T-helper 22 cell (primary cell): ENCODE measurements around the gene URAD.
"Not testable (repeated sequence)": the region's sequence is repeated elsewhere in the genome, so short reads cannot be mapped to it uniquely, and the experiment has no call there.

Experiments
- DNase-seq: peaks from one replicate; pipeline ENCODE4 v3.0.0-alpha.2; 2020; ENCODE audit warnings: low read depth

Gene URAD

DNA sequence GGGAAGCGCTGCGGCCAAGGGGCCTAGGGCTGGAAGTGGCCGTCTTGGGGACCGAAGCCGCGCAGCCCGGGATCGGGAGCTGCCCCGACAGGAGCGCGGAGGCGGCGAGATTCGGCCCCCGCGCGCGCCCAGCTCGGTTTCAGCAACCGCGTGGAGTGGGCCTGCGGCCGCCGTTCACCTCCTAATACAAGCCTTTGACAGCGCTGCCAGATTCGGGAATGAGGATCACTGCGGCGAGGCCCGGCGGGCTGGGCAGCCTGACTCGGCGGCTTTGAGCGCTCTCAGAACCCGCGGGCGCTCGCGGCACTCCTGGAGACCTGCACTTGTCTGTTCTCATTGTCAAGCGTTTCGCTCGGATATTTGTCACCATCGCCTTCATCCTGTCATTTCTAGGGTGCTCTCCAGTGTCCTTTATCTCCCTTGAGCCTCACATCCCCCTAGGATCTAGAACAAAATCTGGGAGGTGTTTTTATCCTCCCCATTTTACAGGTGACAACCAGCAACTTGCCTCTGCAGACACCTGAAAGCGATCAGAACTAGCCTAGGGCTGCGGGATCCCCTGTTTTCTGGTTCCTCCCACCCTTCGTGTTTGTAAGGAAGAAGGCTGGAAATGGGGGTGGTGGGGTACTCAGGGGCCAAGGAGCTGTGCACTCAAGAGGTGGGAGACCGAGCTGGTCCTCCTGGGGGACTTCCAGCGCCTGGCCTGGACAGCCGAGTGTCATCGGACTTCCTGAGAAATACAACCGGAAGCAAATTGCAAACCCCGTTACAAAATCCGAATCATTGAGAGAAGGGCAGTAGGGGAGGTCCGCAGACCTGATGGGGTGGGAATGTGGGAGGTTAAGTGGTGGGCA, 17.9 kb downstream of the URAD start:
- DNase-seq = no peak

DNA sequence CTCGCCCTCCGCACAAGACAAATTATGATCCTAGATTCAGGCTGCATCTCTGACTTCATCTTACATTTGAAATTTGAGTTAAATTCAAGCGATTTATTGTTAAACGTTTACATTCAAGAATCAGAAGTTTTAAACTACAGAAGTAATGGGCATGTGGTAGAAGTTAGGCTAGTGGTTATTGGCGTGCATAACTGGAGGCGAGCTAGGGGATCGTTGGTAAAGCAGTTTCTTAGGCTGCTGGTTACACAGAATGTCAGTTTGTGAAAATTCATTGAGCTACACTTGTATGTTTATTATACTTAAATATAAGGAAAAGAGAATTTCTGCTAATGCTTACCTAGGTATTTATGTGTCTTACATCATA, 18.6 kb downstream of the URAD start:
- no peak for DNase-seq

DNA sequence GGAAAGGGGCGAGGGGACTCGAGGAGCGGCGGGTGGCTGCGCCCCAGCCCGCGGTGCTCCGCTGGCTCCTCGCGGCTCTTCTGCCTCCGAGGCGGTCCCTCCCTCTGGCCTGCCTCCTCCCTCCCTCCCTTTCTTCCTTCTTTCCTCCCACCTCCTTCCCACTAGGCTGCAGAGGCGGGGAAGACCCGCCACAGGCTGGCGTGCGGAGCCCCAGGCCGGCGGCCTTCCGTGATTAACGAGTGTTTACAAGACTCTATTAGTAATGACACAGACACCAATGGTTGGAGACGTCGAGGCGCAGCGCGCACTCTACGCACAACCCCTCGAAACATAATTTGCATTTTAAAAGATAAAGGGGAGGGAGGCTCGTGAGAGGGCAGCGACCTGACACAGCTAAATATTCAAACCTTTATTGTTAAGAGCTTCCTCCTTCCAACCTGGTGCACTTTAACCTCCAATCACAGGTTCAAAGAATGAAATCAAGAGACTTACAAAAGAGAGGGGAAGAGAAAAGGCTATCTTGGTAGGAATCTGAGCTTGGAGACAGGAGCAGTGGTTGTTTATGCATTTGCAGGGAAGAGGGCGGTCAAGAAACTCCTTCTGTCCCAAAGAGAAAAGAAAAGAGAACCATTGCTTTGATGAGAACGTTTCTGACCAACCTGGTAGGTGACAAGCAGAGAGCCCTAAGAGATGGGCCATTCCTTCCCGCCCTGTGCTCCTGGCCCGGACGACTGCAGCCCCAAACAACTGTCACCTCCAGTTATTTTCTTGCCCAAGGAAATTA, 19.2 kb downstream of the URAD start, which contains the start of gene CDX2:
CDX2 (minus strand) TSS at position 234 of the 784 bp plus-strand sequence. CDS start 309 bp downstream, outside the sequence.
- DNase-seq = no peak

DNA sequence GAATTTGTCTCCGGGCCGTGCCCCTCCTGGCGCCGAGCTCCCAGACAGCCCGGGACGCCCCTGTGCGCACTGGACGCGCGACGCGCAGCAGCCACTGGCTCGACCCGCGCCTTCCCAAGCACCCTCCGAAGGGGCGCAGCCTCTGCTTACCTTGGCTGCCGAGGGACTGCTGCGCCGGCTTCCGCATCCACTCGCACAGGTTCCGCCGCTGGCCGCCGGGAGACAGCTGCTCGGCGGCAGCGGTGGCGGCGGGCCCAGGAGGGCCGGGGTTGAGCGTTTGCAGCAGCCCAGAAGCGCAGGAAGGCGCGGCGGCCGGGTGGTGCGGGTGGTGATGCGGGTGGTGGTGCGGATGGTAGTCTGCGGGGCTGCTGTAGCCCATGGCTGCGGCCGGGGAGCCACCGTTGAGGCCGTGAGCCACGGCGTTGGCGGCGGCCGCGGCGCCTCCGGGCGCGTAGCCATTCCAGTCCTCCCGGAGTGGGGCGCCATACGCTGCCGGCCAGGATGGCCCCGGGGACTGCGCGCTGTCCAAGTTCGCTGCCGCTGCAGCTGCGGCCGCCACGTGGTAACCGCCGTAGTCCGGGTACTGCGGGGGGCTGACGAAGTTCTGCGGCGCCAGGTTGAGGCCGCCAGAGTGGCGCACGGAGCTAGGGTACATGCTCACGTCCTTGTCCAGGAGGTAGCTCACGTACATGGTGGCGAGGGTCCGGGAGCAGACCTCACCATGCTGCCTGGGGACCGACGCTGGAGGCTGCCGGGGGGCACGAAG, 20.0 kb downstream of the URAD start:
- no peak for DNase-seq

DNA sequence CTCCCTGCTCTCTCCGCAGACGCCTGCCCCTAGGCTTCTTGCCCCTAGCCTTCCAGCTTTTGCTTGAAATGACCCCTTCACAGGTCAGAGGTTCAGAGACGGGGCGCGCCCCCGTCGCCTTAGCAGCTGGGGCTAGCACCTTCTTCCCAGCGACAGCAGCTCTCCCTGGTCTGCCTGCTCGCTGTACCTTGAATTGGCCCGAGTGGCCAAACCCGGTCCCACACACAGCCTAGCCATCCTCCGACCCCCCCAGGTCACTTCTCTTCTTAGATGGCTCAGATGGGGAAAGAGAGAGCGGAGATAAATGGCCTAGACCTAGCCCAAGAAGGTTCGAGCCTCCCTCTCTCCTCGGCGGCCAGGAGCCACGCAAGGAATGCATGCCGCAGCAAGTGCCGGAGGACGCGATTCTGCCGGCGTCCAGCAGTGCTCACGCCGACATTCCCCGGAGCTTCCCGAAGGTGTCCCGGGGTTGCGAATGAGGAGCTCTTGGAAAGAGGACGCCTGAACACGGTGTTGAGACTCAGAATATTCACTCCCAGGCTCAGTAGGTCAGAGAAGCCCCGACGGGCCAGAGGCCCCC, 20.7 kb downstream of the URAD start:
- no peak for DNase-seq

DNA sequence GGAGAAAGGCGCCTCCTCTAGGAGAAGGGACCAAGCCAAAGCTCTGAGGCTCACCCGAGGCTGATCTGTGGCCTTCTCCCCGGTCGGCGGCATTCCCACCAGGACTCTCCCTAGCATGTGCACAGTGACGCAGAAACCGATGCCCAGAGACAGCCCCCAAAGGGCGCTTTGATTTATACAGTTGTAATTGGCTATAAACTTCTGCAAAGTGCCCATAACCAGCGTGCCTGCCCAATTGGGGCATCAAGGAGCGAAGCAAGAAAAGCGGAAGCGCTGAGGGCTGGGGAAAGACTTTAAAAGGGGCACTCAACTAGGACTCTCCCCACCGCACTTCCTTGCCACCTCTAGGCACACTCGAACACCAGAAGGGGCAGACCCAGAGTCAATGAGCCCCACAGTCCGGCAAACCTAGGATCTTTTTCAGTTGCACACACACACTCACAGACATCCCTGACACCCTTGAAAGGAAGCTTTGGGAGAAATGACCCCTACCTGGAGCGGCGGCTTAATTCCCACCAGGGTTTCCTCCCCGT, 21.2 kb downstream of the URAD start:
- no peak for DNase-seq

DNA sequence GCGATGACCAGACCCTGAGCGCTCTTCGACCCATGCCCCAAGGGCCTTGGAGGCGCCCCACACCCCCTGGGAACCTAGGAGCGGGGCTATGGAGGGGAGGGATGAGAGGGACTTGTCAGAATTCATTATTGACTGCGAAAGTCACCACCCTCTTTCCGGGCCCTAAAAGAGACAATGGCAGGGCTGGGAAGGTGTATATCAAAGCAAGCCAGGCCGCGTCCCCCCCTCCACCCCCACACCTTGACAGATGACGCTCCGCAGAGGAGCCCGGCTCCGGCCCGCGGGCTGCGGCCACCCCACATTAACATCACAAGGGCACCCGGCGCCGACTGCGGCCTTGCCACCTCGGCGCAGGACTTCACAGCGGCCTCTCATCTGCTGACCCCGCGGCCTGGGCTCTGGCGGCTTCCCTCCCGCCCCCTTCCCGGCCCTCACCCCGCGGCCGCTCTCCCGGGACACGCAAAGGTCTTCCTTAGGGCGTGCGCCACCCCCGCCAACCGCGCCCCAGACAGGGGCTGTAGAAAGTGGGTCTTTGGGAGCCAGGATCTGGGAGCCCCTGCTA, 21.8 kb downstream of the URAD start:
- no peak for DNase-seq

DNA sequence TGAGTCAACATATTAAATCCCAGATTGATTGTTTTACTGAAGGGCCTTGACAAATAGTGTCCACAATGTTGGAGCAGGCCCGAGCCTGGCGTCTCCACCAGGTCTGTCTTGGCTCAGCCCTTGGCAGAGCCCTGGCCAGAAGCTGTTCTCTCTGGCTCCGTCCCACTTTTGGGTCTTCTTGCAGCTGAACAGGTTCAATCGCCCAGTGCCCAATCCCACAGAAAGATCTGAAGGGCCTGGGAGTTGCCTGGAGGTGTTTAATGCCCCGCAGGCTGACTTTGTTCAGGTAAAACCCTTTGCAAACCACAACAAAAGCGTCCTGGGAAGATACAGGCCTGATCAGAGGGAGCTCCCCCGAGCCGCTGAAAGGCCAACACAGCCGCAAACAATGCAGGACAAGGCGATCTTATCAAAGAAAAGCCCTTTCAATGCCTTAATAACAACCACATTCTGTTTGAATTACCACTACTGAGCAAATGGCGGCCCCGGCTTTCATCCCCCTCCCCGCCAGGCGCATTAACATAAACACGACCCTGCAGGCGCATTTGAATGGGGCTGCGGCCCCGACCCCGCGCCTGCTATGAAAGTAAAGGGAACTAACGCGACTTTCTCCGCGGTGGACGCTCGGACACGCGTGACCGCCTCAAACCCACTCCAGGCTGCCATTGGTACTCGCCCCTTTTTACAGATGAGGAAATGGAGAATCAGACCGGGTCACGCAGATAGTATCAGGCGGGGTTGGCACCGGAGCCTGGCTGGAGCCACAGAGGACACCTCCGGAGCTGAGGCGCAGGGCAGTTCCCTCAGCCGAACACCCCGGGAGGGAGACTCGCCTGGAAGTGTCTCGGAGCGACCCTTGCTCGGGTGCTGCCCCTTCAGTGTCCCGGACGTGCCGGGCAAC, 22.5 kb downstream of the URAD start:
- DNase-seq = no peak

DNA sequence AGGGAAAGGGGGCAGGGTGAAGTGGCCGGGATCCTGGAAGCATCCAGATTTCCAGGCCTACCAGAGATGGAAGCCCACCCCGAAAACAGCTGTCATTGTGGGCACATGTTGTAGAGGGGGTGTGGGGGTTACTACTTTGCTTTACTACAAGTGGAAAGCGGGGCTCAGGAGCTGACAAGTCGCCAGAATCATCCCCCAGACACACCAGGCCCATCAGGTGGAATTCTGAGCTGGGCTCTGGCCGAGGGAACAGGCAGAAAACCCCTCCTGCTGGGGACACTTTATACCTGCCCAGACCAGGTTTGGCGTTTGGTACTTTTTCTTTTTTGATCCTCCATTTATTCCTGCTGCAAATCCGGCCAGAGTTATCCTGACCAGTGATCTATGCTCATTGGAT, 23.2 kb downstream of the URAD start:
- DNase-seq = no peak

DNA sequence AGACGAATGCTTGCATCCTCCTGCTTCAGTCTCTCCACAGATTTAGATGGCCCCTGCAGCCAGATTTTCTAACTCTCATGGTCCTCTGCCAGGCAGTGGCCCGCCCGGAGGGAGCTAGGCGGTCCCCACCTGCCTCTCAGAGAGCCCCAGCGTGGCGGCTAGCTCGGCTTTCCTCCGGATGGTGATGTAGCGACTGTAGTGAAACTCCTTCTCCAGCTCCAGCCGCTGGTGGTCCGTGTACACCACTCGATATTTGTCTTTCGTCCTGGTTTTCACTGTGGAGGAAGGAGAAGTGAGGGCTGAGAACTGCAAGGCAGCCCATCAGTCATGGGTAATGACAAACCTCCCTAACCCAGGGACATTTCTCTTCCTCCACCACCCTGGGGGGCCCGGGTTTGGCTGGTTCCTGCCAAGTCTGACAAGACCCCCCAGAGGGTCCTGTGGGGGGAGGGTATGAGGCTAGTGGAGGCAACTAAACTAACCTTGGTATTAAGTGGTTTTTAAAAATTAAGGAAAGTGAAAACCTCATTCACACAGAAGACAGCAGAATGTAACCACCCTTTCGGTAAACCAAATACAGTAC, 23.7 kb downstream of the URAD start:
- DNase-seq = no peak

DNA sequence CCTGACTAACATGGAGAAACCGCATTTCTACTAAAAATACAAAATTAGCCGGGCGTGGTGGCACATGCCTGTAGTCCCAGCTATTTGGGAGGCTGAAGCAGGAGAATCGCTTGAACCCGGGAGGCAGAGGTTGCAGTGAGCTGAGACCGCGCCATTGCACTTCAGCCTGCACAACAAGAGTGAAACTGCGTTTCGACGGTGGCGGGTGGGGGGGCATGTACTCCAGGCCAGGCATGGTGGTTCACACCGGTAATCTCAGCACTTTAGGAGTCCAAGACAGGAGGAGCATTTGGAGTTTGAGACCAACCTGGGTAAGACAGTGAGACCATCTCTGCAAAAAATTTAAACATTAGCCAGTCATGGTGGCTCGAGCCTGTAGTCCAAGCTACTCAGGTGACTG, 24.3 kb downstream of the URAD start:
- not testable (repeated sequence) for DNase-seq

DNA sequence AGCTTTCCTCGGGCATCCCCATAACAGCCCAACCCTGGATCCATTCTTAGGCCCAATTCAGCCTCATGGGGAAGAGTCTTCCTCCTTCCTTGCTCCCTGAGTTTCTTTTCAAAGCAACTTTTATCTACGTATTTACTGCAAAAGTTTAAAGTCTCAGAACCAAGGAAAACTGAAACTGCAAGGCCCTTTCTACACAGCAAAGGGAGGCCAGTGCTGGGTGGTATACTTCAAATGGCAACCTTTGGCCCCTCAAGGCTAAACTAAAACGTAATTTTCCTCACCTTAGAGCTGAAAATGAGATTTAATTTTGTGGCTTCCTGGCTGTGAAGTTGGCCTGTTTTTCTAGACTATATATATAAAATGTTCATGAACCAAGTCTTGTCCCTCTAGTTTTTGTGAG, 25.0 kb downstream of the URAD start:
- no peak for DNase-seq

DNA sequence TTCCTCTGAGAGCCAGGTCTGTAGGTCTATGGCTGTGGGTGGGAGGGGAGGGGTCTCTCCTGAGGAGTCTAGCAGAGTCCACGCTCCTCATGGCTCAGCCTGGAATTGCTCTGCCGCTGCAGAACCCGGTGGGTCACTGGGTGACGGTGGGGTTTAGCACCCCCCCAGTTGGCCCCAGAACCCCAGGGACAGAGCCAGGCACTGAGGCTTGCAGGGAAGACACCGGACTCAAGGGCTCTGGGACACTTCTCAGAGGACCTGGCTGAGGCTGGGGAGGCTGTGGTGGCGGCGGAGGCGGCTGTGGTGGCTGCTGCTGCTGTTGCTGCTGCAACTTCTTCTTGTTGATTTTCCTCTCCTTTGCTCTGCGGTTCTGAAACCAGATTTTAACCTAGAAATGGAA, 25.5 kb downstream of the URAD start:
- no peak for DNase-seq

DNA sequence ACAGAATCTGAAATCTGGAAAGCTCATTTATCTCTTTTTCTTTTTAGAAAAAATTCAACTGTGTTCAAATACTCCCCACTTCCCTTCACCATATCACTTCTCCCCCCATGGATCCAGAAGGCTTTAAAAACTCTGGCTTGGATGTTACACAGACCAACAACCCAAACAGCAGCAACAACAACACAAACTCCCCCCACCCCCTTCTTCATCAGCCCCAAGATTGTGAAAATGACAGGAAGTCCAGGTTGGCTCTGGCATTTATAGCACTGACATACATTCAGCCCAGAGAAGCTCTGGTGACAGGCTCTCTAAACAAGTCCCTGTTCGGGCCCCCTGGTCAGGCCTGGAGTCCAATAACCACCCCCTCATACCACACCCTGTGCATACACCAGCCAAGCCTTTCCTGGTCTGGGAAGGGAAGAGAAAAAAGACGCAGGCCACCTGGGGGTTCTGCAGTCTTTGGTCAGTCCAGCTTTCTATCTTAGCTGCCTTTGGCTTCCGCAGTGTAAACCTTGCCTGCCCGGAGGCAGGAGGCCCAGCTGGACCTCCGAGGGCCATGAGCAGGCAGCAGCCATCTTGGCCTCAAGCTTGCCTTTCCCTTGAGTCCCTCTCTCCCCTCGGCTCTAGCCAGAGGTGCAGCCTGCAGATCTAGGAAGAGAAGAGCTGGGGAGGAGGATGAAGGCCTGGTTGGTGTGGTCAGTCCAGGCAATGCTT, 26.2 kb downstream of the URAD start:
- DNase-seq = no peak

DNA sequence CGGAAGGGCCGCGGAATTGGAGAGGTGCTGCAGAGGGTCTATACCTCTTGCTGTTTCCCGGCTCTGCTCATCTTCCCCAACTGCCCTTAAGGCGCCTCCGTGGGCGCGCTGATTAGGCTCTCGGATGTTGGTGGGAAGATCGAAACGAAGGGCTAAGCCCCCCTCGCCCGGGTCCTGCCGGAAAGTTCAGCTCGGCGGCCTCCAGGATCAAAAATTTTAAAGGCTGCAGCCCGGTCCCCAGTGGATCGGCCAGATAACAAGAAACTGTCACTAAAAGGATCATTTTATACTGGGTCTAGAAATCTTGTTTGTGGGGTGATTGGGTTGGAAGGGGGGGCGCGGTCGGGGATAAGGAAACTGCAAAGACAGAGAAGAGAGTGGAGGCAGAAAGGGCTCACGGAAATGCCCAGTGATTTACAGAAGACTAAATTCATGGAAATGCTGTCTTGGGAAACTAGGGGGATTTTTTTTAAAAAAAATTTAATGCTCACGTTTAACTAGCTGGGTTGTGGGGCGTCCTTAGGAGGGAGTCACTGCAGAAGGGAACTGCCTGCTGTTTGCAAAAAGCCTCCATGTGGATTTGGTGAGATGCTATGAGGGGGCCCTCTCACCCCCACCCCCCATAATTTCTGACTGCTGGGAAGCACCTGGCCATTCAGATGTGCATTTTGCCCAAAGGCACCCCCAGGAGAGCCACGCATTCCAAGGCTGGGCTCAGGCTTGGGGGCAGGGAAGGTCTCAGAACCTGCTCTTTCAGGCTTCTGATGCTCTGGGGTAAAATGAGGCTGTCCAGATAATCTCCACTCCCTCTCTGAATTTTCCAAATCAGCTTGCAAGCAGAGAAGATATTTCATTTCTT, 27.0 kb downstream of the URAD start:
- DNase-seq = no peak

DNA sequence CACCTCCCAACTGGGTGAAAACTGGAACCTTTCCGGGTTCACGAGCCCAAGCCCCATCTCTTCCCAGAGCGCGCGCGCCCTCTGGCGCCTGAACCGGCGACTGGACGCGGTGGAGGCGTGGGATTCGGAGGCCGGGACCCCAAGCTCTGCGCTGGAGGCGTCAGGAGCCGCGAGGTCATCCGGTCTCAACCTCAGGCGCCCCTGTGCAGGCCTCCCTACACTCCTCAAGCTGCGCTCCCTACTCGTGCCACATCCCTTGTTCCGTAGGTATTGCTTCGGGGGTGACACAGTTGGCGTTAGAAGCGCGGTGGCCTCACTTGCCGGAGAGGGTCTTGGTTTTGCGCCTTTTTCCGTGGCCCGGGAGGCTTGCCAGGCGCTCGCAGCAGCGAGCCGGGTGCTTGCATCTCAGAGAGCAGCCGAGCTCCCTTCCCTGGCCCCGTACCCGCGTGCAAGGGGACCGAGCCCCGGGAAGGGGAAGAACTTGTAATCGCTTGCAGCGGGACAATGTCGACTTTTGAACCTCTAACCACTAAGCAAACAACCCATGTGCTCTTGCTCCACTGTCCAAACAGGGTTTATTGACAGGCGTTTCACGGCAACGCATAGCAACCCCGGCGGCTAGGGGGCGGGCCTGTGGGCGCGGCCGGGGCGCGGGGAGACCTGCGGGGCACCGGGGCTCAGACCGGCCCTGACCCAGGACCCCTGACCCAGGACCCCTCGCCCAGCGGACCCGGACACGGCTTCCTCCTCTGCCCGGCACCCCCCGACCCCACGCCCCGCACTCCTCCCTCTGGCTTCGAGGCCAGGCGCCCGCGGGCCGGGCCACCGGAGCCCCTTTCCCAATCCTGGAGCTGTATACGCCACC, 27.9 kb downstream of the URAD start:
- DNase-seq = no peak

DNA sequence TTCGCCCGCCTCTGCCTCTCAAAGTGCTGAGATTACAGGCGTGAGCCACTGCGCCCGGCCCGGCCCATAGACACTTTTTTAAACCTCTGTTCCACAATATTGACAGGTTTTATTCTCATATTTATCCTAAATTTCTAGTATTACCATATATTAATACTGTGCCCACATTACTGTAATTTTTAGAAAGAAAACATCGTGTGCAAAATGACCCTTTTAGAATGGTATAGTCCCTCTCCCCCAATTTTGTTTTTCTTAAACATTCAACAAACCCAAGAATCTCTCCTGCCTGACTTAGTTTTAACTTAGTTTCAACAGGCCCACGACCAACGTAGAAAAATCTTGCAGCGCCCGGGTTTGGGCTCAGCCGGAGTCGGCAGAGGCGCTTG, 28.5 kb downstream of the URAD start:
- DNase-seq = no peak
